Chondrocyte (in vitro differentiated cells): ENCODE results near the gene ING1. TPM values are rescaled to one million over a fixed set of nuclear protein-coding genes. Genes with fewer than 3 reads are reported as not detected.

Source experiments
- DNase-seq: peaks from one replicate; pipeline ENCODE4 v3.0.0; 2021; ENCODE audit warnings: mixed read lengths, low spot score
- H3K27ac Mint-ChIP-seq: one replicate; pipeline ENCODE4 v1.8.0; 2021; ENCODE audit warnings: mild to moderate bottlenecking, moderate library complexity, mixed read lengths; ENCODE audit not compliant: unreplicated experiment
- H3K27me3 Mint-ChIP-seq: 2 replicates; pipeline ENCODE4 v1.8.0; 2021; ENCODE audit warnings: low read depth, mixed read lengths
- H3K36me3 Mint-ChIP-seq: 2 replicates; pipeline ENCODE4 v1.8.0; 2021; ENCODE audit warnings: low read depth, mixed read lengths
- H3K4me1 Mint-ChIP-seq: 2 replicates; pipeline ENCODE4 v1.8.0; 2021; ENCODE audit warnings: low read depth, mild to moderate bottlenecking, mixed read lengths
- H3K4me3 Mint-ChIP-seq: one replicate; pipeline ENCODE4 v1.8.0; 2021; ENCODE audit warnings: mild to moderate bottlenecking, moderate library complexity, mixed read lengths; ENCODE audit not compliant: unreplicated experiment
- H3K9me3 Mint-ChIP-seq: 2 replicates; pipeline ENCODE4 v1.8.0; 2021; ENCODE audit warnings: low read depth, mixed read lengths
- total RNA-seq: library from RNA; stranded (reverse); gene quantifications from 3 replicates; pipeline ENCODE4 v1.2.1, GENCODE V29; 2021
- TF ChIP-seq, protein P1 (sequence below): fragments of 200-600 bp; sonication (generic); IDR thresholded peaks from 2 replicates; pipeline ENCODE4 v1.5.0; 2021; ENCODE audit warnings: antibody characterized with exemption, mild to moderate bottlenecking, moderate library complexity

ING1 gene
- total RNA-seq, 1 donor from 2014 or later: 14.3 TPM

DNA sequence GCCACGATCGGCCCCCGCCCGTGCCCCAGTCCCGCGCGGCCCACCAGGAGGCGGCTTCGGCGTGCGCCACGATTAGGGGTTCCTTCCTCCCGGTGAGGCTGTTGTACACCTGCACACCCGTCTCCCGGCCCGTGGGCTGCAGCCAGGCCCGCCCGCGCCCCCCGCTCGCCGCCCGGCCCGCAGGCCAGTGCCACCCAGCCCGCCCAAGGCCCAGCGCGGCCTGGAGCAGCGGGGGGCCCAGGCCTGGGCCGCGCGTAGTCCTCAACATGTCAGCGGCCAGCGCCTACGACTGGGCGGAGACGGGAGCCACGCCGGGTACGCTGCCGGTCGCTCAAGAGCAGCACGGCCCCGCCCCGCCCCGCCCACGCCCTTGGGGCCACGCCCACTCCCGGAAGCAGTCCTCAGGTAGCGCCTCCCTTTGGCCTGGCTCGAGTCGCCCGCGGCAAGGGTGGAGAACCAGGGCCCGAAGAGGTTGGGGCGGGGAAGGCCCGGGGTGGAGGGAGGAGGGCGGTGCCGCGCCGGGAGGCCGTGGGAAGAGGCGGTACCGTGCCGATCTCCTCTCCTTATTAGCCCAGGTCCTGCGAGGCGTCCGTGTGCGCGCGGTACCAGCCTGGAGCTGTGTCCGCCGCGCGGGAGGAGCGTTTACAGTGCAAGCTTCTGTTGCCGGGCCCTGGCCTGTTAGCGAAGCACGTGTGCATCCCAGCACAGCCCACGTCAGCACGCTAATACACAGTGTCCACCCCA lies 7.5 kb upstream of the ING1 start, which contains the start of gene CARS2:
CARS2 (minus strand) TSS at position 291 of the 744 bp plus-strand sequence; CDS start at position 268, 23 bp downstream.
- peak; percentile 97 for DNase-seq
- no peaks in the 10 kb centered on the region for H3K27me3 Mint-ChIP-seq
- H3K36me3 Mint-ChIP-seq: peaks cover 3% of the 10 kb centered on the region
- peaks cover 40% of the 10 kb centered on the region for H3K4me1 Mint-ChIP-seq
- TF ChIP-seq, protein P1, sequence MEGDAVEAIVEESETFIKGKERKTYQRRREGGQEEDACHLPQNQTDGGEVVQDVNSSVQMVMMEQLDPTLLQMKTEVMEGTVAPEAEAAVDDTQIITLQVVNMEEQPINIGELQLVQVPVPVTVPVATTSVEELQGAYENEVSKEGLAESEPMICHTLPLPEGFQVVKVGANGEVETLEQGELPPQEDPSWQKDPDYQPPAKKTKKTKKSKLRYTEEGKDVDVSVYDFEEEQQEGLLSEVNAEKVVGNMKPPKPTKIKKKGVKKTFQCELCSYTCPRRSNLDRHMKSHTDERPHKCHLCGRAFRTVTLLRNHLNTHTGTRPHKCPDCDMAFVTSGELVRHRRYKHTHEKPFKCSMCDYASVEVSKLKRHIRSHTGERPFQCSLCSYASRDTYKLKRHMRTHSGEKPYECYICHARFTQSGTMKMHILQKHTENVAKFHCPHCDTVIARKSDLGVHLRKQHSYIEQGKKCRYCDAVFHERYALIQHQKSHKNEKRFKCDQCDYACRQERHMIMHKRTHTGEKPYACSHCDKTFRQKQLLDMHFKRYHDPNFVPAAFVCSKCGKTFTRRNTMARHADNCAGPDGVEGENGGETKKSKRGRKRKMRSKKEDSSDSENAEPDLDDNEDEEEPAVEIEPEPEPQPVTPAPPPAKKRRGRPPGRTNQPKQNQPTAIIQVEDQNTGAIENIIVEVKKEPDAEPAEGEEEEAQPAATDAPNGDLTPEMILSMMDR: peak; percentile 39
- peak within 1 kb of the TSS; percentile 84 for H3K4me3 Mint-ChIP-seq
- H3K27ac Mint-ChIP-seq: peak within 1 kb of the TSS; percentile 87
- no peaks in the 10 kb centered on the region for H3K9me3 Mint-ChIP-seq

DNA sequence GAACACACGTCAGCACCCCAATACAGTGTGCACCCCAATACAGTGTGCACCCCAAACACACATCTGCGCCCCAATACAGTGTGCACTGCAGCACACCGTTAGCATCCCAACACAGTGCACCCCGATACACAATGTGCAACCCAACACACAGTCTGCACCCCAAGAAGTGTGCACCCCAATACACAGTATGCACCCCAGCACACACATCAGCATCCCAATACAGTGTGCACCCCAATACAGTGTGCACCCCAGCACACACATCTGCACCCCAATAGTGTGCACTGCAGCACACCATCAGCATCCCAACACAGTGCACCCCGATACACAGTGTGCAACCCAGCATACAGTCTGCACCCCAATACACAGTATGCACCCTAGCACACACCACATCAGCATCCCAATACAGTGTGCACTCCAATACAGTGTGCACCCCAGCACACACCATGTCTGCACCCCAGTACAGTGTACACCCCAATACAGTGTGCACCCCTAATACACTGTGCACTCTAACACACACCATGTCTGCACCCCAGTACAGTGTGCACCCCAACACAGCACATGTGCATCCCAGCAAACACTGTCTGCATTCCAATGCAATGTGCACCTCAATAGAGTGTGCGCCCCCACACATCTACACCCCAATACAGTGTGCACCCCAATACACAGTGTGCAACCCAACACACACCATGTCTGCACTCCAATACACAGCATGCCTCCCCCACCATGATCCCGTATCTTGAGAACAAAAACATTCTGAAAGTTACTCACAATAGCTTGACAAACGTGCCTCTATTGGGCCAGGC lies 6.7 kb upstream of the ING1 start:
- Mint-ChIP-seq H3K27me3 (no peaks in the 10 kb centered on the region), H3K27ac (peak overlapping the region; percentile 65), H3K36me3 (no peaks in the 10 kb centered on the region), H3K9me3 (no peaks in the 10 kb centered on the region), H3K4me1 (peaks cover 48% of the 10 kb centered on the region), H3K4me3 (peak overlapping the region; percentile 69)
- TF ChIP-seq, protein P1: no peak
- no peak for DNase-seq

DNA sequence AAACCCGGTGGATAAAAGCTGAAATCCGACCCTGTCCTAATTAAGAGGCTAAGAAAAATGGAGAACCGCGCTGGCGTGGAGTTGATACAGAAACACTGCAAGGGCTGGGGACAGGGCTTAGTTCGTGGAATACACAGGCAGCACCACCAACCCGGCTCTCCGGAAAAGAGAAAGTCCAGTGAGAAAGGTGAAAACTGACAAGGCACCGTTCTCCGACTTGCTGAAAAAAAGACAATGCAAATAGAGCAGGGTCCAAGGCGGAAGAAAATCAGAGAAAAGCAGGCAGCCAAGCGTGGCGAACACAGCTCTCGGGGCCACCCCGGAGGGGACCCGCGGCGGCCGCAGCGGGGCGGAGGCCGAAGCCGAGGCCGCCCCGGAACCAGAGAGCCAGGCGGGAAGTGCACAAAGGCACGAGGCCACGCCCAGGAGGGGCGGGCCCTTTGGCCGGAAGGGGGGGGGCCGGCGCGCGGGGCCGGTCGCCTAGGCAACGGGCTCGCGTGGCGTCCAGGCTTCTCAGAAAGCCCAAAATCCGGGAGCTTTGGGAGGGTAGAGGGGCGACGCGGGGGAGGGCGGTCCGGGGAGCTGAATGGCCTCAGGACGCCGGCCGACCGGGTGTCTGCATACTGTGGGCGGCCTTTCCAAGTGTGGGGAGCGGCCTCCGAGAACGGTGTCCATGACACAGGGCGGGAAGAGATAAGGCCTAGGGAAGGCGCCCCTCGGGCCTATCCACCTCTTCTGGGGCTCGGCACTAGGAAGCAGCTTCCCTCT lies 1.2 kb upstream of the ING1 start:
- no peak for DNase-seq
- Mint-ChIP-seq H3K36me3 (no peaks in the 10 kb centered on the region), H3K4me3 (peak overlapping the region; percentile 84), H3K4me1 (peaks cover 19% of the 10 kb centered on the region), H3K27me3 (no peaks in the 10 kb centered on the region), H3K9me3 (no peaks in the 10 kb centered on the region), H3K27ac (peak overlapping the region; percentile 96)
- TF ChIP-seq, protein P1: no peak

DNA sequence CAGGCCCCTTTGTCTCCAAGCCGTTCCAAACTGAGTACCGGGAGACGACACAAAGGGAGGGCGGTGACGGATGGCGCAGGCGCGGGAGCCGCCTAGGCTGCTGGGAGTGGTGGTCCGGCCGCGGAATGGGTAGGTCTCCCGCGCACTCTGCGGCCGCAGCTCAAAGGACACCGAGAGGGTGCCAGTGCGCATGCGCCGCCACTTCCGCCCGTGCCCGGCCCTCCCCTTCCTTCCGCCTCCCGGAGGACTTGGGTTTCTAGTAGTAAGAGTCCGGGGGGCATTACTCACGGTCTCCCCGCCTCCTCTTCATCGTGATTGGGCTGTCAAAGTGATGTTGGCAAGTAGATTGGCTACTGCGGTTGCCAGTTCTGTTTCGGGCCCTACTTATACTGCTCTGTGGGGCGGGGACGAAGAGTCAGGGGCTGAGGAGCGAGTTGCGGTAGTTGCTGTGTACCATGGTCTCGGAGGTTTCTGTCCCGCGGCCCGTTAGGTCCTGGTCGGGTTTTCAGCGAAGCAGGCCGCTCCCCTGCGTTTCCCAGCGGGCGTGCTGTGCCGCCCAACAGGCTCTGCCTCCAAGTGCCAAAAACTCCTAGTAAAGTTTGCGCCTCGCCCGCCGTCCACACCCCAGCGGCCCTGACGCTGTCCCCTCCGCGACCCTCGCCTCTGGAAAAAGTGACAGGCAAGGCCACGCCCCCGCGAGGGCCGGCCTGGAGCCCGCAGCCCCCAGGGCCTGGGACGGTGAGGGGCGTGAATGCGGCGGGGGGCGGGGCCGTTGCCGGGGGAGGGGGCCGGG lies 455 bp upstream of the ING1 start:
- no peaks in the 10 kb centered on the region for H3K9me3 Mint-ChIP-seq
- peak; percentile 100 for DNase-seq
- H3K4me3 Mint-ChIP-seq: peak overlapping the region; percentile 84
- TF ChIP-seq, protein P1: no peak
- peak overlapping the region; percentile 96 for H3K27ac Mint-ChIP-seq
- no peaks in the 10 kb centered on the region for H3K27me3 Mint-ChIP-seq
- H3K36me3 Mint-ChIP-seq: no peaks in the 10 kb centered on the region
- H3K4me1 Mint-ChIP-seq: peaks cover 27% of the 10 kb centered on the region
